Mammary epithelial cell (primary cell): ENCODE measurements around the gene CACNG4.

Source experiments
- EZH2 ChIP-seq: IDR thresholded peaks from 2 replicates; pipeline ENCODE4 v1.6.1; 2012; ENCODE audit warnings: low read length, inconsistent platforms, borderline replicate concordance
- TF ChIP-seq, protein P1 (sequence below), 2 donors: IDR thresholded peaks in 1 of 2; conservative IDR thresholded peaks in 1 of 2; 2 replicates each; pipeline ENCODE4 v1.5.1; 2011 to 2012; ENCODE audit warnings: inconsistent platforms in 2 of 2, low read length in 2 of 2, mild to moderate bottlenecking in 2 of 2, control low read depth in 1 of 2, low read depth in 1 of 2; ENCODE audit not compliant: insufficient read depth in 1 of 2; ENCODE audit errors: extremely low read depth in 1 of 2

DNA sequence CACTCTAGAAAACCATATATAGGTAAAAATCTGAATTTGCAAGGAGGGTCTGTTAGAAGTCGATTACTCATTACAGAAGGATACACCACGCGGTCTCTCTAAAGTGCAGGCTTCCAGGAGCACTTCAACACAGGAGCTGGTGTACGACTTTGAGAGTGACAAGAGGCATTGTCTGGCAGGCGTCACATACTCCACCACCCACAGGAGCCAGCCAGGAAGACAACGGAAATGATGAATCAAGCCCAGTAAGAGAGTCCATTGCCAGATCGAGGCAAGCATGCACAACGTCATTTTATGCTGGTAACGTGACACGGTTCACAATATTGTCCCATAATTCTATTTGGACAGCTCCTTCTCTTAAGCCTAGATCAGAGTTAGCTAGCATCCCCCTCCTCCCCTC, 15.0 kb upstream of the CACNG4 start:
- TF ChIP-seq, protein P1, sequence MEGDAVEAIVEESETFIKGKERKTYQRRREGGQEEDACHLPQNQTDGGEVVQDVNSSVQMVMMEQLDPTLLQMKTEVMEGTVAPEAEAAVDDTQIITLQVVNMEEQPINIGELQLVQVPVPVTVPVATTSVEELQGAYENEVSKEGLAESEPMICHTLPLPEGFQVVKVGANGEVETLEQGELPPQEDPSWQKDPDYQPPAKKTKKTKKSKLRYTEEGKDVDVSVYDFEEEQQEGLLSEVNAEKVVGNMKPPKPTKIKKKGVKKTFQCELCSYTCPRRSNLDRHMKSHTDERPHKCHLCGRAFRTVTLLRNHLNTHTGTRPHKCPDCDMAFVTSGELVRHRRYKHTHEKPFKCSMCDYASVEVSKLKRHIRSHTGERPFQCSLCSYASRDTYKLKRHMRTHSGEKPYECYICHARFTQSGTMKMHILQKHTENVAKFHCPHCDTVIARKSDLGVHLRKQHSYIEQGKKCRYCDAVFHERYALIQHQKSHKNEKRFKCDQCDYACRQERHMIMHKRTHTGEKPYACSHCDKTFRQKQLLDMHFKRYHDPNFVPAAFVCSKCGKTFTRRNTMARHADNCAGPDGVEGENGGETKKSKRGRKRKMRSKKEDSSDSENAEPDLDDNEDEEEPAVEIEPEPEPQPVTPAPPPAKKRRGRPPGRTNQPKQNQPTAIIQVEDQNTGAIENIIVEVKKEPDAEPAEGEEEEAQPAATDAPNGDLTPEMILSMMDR (conservative IDR thresholded peaks at IDR 0.05 in 1 of 2, IDR thresholded peaks at IDR 0.05 in 1 of 2; ENCODE audit: extremely low read depth in 1 of 2, insufficient read depth in 1 of 2, low read depth in 1 of 2, low read length in 2 of 2) = no peak
- TF ChIP-seq EZH2 = no peak
